Activated naive CD8-positive, alpha-beta T cell treated with anti-CD3 and anti-CD28 coated beads, Interleukin-2, amount 50 U/mL, for 24 hours (primary cell): ENCODE measurements around the gene EFCAB6.
A peak's percentile ranks its signal among the peaks of the same experiment; 100 is the strongest.

ENCODE experiments used
- ATAC-seq: fragments of 150-1000 bp; cut with Tn5 transposase; one replicate; pipeline ENCODE4 v1.10.0; 2021
- DNase-seq: peaks from one replicate; pipeline ENCODE4 v3.0.0; 2021
- H3K27ac Mint-ChIP-seq: one replicate; pipeline ENCODE4 v1.8.0; 2021; ENCODE audit warnings: mild to moderate bottlenecking, mixed read lengths
- H3K27me3 Mint-ChIP-seq: one replicate; pipeline ENCODE4 v1.8.0; 2021; ENCODE audit warnings: mixed read lengths
- H3K36me3 Mint-ChIP-seq: one replicate; pipeline ENCODE4 v1.8.0; 2021; ENCODE audit warnings: low read depth, mixed read lengths
- H3K4me1 Mint-ChIP-seq: one replicate; pipeline ENCODE4 v1.8.0; 2021; ENCODE audit warnings: mixed read lengths
- H3K4me3 Mint-ChIP-seq: one replicate; pipeline ENCODE4 v1.8.0; 2021; ENCODE audit warnings: mild to moderate bottlenecking, moderate library complexity, mixed read lengths
- H3K9me3 Mint-ChIP-seq: one replicate; pipeline ENCODE4 v1.8.0; 2021; ENCODE audit warnings: mixed read lengths

EFCAB6 gene

DNA sequence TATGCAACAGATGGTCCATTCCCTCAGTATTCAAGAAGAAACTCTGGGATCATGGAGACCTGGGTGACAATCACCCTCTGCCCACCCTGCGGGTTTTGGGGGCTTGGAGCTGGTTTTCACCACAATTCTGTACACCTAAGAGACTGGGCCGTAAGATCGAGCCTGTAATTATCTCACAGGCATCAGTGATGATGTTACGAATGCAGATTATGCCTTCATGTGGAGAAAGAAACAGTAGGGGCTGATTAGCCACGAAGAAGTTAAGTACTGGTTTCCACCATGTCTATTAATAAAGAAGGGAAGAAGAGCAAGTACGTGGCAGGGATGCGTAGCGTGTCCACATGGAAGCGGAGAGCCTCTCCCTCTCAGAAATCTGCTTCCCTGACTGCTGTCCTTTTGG, 5.3 kb upstream of the EFCAB6 start:
- no peaks in the 10 kb centered on the region for H3K9me3 Mint-ChIP-seq
- no peak for ATAC-seq
- H3K27me3 Mint-ChIP-seq = peaks cover 3% of the 10 kb centered on the region
- peaks cover 5% of the 10 kb centered on the region for H3K36me3 Mint-ChIP-seq
- DNase-seq = no peak
- H3K4me1 Mint-ChIP-seq = peaks cover 16% of the 10 kb centered on the region
- H3K4me3 Mint-ChIP-seq = no peak overlapping the region
- H3K27ac Mint-ChIP-seq = no peak overlapping the region

DNA sequence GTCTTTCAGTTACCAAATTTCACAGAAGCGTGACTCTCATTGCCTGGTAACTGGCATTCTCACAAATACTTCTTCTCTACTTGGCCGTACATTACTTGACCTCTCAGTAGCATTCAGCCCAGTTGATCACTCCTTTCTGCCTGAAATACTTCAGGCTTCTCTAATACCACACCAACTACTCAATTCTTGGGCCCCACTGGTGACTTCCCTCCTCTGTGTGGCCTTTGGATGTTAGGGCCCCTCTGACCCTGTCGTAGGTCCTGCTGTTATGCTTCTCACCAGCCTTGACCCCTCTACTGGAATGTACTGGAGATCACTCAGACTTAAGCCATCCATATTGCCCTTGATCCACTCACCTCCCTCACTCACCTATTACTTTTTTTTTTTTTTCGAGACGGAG, 2.2 kb upstream of the EFCAB6 start:
- H3K9me3 Mint-ChIP-seq = no peaks in the 10 kb centered on the region
- H3K27me3 Mint-ChIP-seq = no peaks in the 10 kb centered on the region
- no peak for ATAC-seq
- H3K4me3 Mint-ChIP-seq = no peak overlapping the region
- no peak for DNase-seq
- peaks cover 25% of the 10 kb centered on the region for H3K4me1 Mint-ChIP-seq
- no peak overlapping the region for H3K27ac Mint-ChIP-seq
- peaks cover 5% of the 10 kb centered on the region for H3K36me3 Mint-ChIP-seq

DNA sequence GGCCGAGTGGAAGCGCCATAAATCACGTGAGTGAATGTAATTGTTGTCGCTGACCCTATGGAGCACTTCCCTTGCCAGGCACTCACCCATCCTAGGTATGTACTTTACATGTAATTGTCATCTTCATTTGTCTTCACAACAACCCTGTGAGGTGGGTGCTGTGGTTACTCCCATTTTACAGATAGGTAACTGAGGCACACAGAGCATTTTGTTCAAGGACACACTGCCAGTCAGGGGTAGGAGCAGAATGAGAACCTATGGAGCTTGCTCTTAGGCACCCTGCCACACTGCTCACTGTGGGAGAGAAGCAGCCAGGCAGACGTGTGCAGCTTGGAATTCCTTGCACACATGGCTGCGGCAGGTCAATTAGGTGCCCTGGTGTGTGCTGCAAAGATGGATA, 785 bp upstream of the EFCAB6 start:
- Mint-ChIP-seq H3K9me3 (no peaks in the 10 kb centered on the region), H3K4me3 (peak overlapping the region; percentile 88), H3K36me3 (peaks cover 5% of the 10 kb centered on the region), H3K27me3 (no peaks in the 10 kb centered on the region), H3K4me1 (peaks cover 25% of the 10 kb centered on the region), H3K27ac (peak overlapping the region; percentile 91)
- ATAC-seq (peak; percentile 7), DNase-seq (no peak)

DNA sequence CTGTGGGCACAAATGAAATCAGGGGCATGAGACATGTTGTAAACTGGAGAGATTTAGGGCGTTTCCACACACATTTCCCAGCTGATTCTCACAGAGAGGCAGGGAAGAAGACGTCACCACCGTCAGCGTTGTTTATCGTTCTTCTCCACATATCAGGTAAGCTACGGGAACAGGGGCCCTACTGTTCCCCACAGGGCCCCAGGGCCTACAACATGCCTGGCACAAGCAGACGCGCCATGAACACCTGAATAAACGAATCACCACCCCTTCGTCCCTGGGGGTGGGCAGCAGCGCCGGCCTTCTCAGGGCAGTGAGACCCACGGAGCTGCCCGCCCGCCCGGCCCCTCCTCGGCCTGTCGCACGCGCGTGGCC, 342 bp downstream of the EFCAB6 start:
- Mint-ChIP-seq H3K27me3 (no peaks in the 10 kb centered on the region), H3K9me3 (no peaks in the 10 kb centered on the region), H3K27ac (peak overlapping the region; percentile 91), H3K36me3 (peaks cover 5% of the 10 kb centered on the region), H3K4me1 (peaks cover 25% of the 10 kb centered on the region), H3K4me3 (peak overlapping the region; percentile 88)
- ATAC-seq (no peak), DNase-seq (peak; percentile 9)

DNA sequence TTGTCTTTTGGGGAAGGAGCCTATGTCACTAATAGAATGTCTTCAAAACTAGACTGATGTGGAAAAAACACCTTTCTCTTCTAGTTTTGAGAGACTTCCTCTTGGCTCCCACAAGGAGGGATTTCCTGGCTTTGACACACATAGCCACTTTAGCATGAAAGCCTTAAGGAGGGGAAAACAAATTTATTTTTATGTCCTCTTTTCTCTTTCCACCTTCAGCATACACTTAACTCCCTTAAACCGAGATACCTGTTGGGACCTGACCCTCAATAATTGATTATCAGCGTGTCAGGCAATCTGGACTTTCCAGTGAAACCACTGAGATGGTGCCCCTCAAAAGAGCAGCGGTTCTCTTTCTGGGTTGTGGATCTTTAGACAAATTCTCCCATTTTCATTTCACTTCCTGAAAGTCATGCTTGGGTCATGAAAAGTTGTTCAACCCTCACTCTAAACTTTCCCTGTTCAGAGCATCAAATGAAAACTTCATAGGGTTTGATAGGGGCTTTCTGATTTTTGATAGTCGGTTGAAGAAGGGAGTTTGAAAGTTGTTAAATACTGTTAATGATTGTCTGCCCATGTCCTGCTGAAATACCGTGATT, 9.1 kb downstream of the EFCAB6 start:
- no peak overlapping the region for H3K4me3 Mint-ChIP-seq
- H3K27me3 Mint-ChIP-seq = peaks cover 25% of the 10 kb centered on the region
- no peak overlapping the region for H3K27ac Mint-ChIP-seq
- DNase-seq = no peak
- H3K36me3 Mint-ChIP-seq = peaks cover 5% of the 10 kb centered on the region
- H3K4me1 Mint-ChIP-seq = no peaks in the 10 kb centered on the region
- ATAC-seq = no peak
- H3K9me3 Mint-ChIP-seq = peaks cover 21% of the 10 kb centered on the region

DNA sequence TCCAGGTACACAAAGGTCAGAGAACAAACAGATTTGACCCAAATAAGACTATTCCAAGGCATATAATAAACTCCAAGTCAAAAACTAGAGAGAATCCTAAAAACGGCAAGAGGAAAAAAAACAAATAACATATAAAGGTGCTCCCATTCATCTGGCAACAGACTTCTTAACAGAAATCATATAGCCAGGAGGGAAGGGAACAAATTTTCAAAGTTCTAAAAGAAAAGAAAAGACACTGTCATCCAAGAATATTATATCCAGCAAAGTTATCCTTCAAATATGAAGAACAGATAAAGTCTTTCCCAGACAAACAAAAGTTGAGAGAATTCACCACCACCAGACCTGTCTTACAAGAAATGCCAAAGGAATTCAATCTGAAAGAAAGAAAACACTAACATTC, 11.1 kb downstream of the EFCAB6 start:
- H3K36me3 Mint-ChIP-seq = peaks cover 5% of the 10 kb centered on the region
- DNase-seq = no peak
- H3K27ac Mint-ChIP-seq = no peak overlapping the region
- H3K27me3 Mint-ChIP-seq = peaks cover 26% of the 10 kb centered on the region
- H3K9me3 Mint-ChIP-seq = peaks cover 21% of the 10 kb centered on the region
- no peak for ATAC-seq
- no peak overlapping the region for H3K4me3 Mint-ChIP-seq
- no peaks in the 10 kb centered on the region for H3K4me1 Mint-ChIP-seq

DNA sequence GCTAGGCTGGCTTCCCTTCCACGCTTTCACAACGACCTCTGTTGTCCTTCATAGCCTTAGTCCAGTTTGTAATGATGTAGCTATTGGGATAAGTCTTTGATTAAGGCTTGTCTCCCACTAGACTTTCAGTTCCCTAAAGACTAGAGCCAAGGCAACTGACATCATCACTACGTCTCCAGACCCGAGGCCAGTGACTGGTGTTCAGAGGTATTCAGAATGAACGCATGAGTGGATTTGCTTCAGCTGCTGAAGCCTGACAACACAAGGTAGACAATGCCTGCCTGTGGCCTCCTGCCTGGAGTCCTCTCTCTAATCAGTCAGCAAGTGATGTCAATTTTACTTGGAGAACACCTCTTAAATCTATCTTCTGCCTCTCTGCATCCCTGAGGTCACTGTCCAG, 13.6 kb downstream of the EFCAB6 start:
- Mint-ChIP-seq H3K27me3 (peaks cover 26% of the 10 kb centered on the region), H3K9me3 (peaks cover 21% of the 10 kb centered on the region), H3K36me3 (peaks cover 5% of the 10 kb centered on the region), H3K4me3 (no peak overlapping the region), H3K4me1 (no peaks in the 10 kb centered on the region), H3K27ac (no peak overlapping the region)
- DNase-seq (no peak), ATAC-seq (no peak)

DNA sequence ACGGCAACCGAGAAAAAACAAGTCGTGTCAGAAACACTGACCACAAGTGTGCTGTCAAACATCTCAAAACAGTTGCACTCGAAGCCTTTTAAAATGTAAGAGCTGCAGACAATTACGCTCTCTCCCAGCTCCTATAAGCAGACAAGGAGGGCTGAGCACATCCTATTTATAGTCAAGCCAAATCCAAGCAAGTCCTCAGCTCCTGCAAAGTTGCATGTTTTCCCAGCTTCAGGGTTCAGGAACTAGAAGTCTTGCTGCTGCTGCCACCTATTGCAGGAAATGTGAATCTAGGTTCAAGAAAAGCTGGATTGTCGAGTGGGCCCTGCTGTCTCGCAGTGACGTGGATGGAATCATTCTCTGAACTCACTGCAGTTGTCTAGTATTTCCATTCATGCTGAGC, 15.5 kb downstream of the EFCAB6 start:
- ATAC-seq = no peak
- peaks cover 16% of the 10 kb centered on the region for H3K9me3 Mint-ChIP-seq
- no peak overlapping the region for H3K27ac Mint-ChIP-seq
- no peak overlapping the region for H3K4me3 Mint-ChIP-seq
- H3K36me3 Mint-ChIP-seq = peaks cover 2% of the 10 kb centered on the region
- DNase-seq = no peak
- peaks cover 25% of the 10 kb centered on the region for H3K27me3 Mint-ChIP-seq
- H3K4me1 Mint-ChIP-seq = no peaks in the 10 kb centered on the region

DNA sequence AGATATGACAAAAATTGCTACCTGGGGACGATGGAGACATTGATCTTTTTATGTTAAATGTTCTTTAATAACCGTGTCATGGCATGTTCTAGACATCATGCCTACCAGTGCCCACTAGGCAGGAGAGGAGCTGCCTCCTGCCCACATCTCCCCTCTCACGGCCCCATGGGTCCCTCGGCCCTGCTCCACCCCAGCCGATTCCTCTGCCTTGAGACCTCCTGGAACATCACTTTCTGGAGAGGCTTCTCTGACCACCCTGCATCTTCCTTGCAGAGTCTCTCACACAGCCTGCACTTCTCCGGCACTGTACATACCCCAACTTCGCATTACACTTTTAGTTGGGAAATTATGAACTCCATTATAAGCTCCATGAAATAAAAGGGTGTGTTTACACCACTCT, 16.8 kb downstream of the EFCAB6 start:
- ATAC-seq (no peak), DNase-seq (no peak)
- H3K4me1 Mint-ChIP-seq = no peaks in the 10 kb centered on the region
- no peaks in the 10 kb centered on the region for H3K36me3 Mint-ChIP-seq
- H3K4me3 Mint-ChIP-seq = no peak overlapping the region
- H3K27ac Mint-ChIP-seq = no peak overlapping the region
- peaks cover 4% of the 10 kb centered on the region for H3K9me3 Mint-ChIP-seq
- H3K27me3 Mint-ChIP-seq = peaks cover 15% of the 10 kb centered on the region

DNA sequence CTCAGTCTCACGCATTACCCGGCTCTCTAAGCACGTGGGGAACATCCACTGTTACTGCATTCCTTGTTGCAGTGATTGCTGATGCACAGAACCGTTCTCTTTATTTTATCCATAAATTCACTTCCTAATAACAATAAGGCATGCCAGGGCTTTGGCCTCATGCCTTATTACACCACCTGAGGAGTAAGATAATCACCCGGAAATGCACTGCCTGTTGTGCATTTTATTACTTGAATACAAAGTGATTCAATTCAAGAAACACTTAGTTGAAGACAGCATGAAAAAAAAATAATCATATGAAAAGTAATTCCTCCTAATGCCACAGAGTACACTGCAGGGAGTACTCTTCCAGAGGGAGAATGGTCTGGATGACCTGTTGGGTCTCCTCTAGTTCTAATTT, 19.2 kb downstream of the EFCAB6 start:
- ATAC-seq (no peak), DNase-seq (no peak)
- H3K9me3 Mint-ChIP-seq = no peaks in the 10 kb centered on the region
- peaks cover 14% of the 10 kb centered on the region for H3K27me3 Mint-ChIP-seq
- H3K27ac Mint-ChIP-seq = no peak overlapping the region
- H3K4me1 Mint-ChIP-seq = no peaks in the 10 kb centered on the region
- H3K4me3 Mint-ChIP-seq = no peak overlapping the region
- no peaks in the 10 kb centered on the region for H3K36me3 Mint-ChIP-seq

DNA sequence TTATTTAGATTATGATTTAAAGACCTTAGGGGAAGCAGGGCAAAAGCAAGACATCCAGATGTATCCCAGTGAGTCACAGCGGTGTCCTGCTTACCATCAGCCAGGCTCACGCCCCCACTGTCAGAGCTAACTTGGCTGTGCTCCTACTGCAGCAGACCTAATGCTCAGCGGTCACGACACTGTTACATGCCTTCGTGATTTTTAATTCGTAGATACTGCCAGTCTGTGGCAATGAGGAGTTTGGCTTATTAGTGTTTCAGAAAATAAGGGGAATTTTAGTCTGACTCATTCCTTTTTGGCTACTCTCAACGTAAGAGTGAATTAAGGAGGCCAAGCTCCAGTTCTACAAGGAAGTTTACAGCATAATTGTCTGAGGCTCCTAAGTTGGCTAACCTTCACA, 22.7 kb downstream of the EFCAB6 start:
- peaks cover 21% of the 10 kb centered on the region for H3K27me3 Mint-ChIP-seq
- no peaks in the 10 kb centered on the region for H3K9me3 Mint-ChIP-seq
- no peak overlapping the region for H3K4me3 Mint-ChIP-seq
- no peaks in the 10 kb centered on the region for H3K4me1 Mint-ChIP-seq
- DNase-seq (no peak), ATAC-seq (no peak)
- no peak overlapping the region for H3K27ac Mint-ChIP-seq
- no peaks in the 10 kb centered on the region for H3K36me3 Mint-ChIP-seq

DNA sequence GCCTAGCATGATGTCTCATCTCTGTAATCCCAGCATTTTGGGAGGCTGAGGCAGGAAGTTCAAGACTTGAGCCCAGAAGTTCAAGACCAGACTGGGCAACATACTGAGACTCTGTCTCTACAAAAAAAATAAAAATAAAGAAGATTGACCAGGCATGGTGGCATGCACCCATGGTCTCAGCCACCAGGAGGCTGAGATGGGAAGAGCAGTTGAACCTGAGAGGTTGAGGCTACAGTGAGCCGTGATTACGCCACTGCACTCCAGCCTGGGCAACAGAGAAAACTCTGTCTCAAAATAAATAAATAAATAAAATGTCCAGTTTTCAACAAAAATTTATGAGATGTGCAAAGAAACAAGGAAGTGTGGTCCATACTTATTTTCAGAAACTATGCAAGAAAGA, 28.3 kb downstream of the EFCAB6 start:
- Mint-ChIP-seq H3K4me3 (no peak overlapping the region), H3K27me3 (peaks cover 22% of the 10 kb centered on the region), H3K9me3 (no peaks in the 10 kb centered on the region), H3K36me3 (no peaks in the 10 kb centered on the region), H3K27ac (no peak overlapping the region), H3K4me1 (no peaks in the 10 kb centered on the region)
- DNase-seq = no peak
- no peak for ATAC-seq

DNA sequence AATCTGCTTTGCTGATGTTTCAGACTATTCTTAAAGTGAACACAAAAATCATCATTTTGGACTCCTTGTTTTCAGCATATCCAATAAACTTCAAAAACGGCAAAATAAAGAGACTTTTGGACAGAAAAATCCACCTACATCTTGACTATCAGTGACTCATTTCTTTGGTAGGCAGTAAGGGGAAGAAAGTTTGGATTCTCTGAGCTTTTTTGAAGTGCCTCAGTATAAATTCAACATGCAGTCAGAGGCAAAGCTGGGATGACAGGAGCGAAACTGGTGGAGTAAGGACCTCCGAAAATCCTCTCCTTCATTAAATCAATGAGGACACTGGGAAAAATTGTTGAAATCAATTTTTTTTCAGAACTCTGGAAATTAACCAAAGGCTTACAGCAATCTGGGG, 29.7 kb downstream of the EFCAB6 start:
- no peak for DNase-seq
- Mint-ChIP-seq H3K36me3 (no peaks in the 10 kb centered on the region), H3K9me3 (no peaks in the 10 kb centered on the region), H3K27ac (no peak overlapping the region), H3K4me1 (no peaks in the 10 kb centered on the region), H3K4me3 (no peak overlapping the region), H3K27me3 (peaks cover 14% of the 10 kb centered on the region)
- ATAC-seq = no peak

DNA sequence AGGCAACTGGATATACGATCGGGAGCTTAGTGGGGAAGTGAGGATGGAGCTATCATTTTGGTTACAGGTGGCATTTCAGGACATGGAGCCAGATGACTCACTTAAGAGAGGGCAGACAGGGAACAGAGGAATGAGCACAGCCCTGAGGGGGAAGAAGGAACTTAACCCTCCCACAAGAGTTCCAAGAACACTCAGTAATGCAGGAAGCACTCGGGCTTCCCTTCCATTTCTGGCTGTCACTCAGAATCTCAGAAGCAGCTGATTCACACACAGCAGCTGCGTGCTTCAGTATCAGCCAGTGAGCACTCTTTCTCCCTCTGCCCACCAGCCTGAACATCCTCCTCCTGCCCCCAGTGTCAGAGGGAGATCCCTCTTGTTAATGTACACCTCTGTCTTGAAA, 34.8 kb downstream of the EFCAB6 start:
- no peak for DNase-seq
- no peak for ATAC-seq
- Mint-ChIP-seq H3K27ac (no peak overlapping the region), H3K27me3 (peaks cover 5% of the 10 kb centered on the region), H3K4me3 (no peak overlapping the region), H3K36me3 (no peaks in the 10 kb centered on the region), H3K9me3 (no peaks in the 10 kb centered on the region), H3K4me1 (no peaks in the 10 kb centered on the region)

DNA sequence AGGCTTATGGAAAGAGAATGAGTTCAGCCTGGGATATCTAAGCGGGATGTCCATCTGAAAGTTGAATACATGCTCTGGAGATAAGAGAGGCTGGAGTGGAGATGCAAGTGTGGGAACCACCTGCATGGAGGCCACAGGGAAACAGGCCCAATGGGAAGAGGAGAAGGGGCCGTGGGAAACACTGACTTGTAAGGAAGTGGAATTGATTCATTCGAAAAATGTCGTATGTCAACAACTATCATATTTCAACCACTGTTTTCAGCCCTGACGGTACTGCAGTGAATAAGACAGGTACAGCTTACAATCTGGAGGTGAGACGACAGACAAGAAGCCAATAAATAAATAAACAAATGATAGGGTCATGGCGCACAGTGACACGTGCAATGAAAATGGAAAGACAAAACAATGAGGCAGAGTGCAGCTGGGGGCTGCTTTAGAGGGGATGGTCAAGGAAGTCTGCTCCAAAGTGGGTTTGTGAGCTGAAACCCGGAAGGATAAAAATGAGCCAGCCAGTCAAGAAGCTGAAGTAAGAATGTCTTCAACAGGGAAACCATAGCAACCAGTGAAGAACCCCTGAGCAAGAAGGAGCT, 35.9 kb downstream of the EFCAB6 start:
- no peak for DNase-seq
- Mint-ChIP-seq H3K36me3 (no peaks in the 10 kb centered on the region), H3K27me3 (peaks cover 5% of the 10 kb centered on the region), H3K9me3 (no peaks in the 10 kb centered on the region), H3K27ac (no peak overlapping the region), H3K4me3 (no peak overlapping the region), H3K4me1 (no peaks in the 10 kb centered on the region)
- ATAC-seq = no peak
